Measurements from ENCODE around the gene SOS1. TPM values are rescaled to one million over a fixed set of nuclear protein-coding genes. Genes with fewer than 3 reads are reported as not detected.

The SOS1 gene
- total RNA-seq, 6 donors from 2014 or later, result 10.4 to 51.2 (median 25.3) TPM

DNA sequence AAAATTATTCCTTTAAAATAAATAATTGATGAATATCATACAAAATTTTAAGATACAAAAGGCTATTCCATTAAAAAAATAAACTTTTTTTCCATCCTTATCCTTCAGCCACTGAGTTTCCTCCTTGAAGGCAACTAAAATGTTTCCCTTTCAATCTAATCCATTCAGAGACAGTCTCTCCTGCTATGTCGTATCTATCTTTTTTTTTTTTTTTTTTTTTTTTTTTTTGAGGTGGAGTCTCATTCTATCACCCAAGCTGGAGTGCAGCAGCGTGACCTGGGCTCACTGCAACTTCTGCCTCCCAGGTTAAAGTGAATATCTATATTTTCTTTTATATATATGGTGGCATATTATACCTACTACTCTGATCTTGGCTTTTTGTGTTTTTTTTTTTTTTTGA lies 31.7 kb upstream of the SOS1 start:
- Histone ChIP-seq H3K9me3 (no peaks in the 10 kb centered on the region), H3K4me3 (no peak overlapping the region), H3K4me1 (no peaks in the 10 kb centered on the region), H3K27me3 (no peaks in the 10 kb centered on the region), H3K27ac (no peak overlapping the region), H3K36me3 (no peaks in the 10 kb centered on the region)
- DNase-seq (no peak), ATAC-seq (ENCODE audit: low FRiP score in 2 of 2) (no peak)
- WGBS, 2 donors, result 85 to 94% methylated on average over 2 of the region's 2 CpGs
- no peak for TF ChIP-seq POLR2A (IDR thresholded peaks at IDR 0.05)
- TF ChIP-seq, protein P1, sequence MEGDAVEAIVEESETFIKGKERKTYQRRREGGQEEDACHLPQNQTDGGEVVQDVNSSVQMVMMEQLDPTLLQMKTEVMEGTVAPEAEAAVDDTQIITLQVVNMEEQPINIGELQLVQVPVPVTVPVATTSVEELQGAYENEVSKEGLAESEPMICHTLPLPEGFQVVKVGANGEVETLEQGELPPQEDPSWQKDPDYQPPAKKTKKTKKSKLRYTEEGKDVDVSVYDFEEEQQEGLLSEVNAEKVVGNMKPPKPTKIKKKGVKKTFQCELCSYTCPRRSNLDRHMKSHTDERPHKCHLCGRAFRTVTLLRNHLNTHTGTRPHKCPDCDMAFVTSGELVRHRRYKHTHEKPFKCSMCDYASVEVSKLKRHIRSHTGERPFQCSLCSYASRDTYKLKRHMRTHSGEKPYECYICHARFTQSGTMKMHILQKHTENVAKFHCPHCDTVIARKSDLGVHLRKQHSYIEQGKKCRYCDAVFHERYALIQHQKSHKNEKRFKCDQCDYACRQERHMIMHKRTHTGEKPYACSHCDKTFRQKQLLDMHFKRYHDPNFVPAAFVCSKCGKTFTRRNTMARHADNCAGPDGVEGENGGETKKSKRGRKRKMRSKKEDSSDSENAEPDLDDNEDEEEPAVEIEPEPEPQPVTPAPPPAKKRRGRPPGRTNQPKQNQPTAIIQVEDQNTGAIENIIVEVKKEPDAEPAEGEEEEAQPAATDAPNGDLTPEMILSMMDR (IDR thresholded peaks at IDR 0.05), result no peak
- TF ChIP-seq EP300 (IDR thresholded peaks at IDR 0.05), result no peak
- no peak for TF ChIP-seq POLR2AphosphoS5 (IDR thresholded peaks at IDR 0.05)

DNA sequence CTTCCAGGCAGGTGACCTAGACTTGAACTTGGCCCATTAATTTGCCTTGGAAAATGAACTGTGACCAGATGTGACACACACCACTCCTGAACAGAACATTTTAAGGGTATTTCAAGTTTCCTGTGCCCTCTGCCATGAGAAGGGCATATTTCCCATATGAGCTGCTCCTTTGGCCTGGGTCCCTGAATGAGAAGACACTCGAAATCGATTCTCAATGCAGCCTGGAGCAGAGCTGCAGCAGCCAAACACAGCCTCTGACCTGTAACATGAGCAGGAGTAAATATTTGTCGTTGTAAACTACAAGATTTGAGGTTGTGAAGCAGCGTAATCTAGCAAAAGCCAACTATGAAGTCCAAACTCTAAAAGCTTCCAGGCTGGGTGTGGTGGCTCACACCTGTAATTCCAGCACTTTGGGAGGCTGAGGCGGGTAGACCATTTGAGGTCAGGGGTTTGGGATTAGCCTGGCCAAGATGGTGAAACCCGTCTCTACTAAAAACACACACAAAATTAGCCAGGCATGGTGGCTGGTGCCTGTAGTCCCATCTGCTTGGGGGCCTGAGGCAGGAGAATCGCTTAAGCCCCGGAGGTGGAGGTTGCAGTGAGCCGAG lies 30.1 kb upstream of the SOS1 start:
- H3K4me3 ChIP-seq, result no peak overlapping the region
- no peak overlapping the region for H3K27ac ChIP-seq
- DNase-seq (no peak), ATAC-seq (ENCODE audit: low FRiP score in 2 of 2) (no peak)
- H3K9me3 ChIP-seq, result no peaks in the 10 kb centered on the region
- H3K27me3 ChIP-seq, result no peaks in the 10 kb centered on the region
- TF ChIP-seq EP300 (IDR thresholded peaks at IDR 0.05), result no peak
- TF ChIP-seq, protein P1 (IDR thresholded peaks at IDR 0.05), result no peak
- TF ChIP-seq POLR2AphosphoS5 (IDR thresholded peaks at IDR 0.05), result no peak
- TF ChIP-seq POLR2A (IDR thresholded peaks at IDR 0.05), result no peak
- no peaks in the 10 kb centered on the region for H3K4me1 ChIP-seq
- WGBS, 2 donors, result 76 to 85% methylated on average over 9 of the region's 9 CpGs
- no peaks in the 10 kb centered on the region for H3K36me3 ChIP-seq

DNA sequence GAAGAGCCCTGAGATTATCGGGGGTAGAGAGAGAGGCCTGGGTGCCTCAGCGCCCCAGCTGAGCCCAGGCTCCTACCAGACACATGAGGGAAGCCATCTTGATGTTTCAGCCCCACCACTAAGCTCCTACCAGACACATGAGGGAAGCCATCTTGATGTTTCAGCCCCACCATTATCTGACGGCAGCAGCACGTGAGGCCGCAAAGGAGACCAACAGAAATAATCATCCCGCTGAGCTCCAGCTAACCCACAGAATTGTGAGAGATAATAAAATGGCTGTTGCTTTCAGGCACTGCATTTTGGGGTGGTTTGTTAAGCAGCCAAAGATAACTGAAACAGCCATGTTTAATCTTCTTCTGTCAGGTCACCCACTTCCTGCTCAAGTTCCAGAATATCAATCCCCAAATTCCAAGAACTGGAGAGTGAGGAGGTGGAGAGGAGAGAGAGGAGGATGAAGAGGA lies 29.3 kb upstream of the SOS1 start:
- no peaks in the 10 kb centered on the region for H3K4me1 ChIP-seq
- no peaks in the 10 kb centered on the region for H3K9me3 ChIP-seq
- no peak for ATAC-seq (ENCODE audit: low FRiP score in 2 of 2)
- 95 to 98% methylated on average over 5 to 6 of the region's 6 CpGs for WGBS, 2 donors
- H3K27me3 ChIP-seq, result no peaks in the 10 kb centered on the region
- TF ChIP-seq, protein P1 (IDR thresholded peaks at IDR 0.05), result no peak
- TF ChIP-seq EP300 (IDR thresholded peaks at IDR 0.05) (no peak), POLR2AphosphoS5 (IDR thresholded peaks at IDR 0.05) (no peak), POLR2A (IDR thresholded peaks at IDR 0.05) (no peak)
- H3K27ac ChIP-seq, result no peak overlapping the region
- no peaks in the 10 kb centered on the region for H3K36me3 ChIP-seq
- DNase-seq, result no peak
- no peak overlapping the region for H3K4me3 ChIP-seq

DNA sequence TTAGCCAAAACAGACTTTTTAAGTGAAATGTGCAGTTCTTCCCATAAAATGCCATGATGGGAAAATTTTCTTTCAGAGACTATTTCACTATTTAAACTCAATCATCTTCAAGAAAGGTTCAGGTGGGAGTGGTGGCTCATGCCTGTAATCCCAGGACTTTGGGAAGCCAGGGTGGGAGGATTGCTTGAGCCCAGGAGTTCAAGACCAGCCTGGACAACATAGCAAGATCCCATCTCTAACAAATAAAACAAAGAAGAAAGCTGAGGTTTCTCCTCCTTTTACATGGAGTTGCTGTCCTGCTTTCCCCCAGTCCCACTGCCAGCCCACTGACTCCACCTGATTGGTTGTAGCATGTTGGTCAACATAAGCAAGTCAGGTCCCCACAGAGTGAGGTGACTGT lies 25.8 kb upstream of the SOS1 start:
- no peak overlapping the region for H3K4me3 ChIP-seq
- no peaks in the 10 kb centered on the region for H3K9me3 ChIP-seq
- TF ChIP-seq, protein P1 (IDR thresholded peaks at IDR 0.05), result no peak
- TF ChIP-seq POLR2AphosphoS5 (IDR thresholded peaks at IDR 0.05) (no peak), EP300 (IDR thresholded peaks at IDR 0.05) (no peak), POLR2A (IDR thresholded peaks at IDR 0.05) (no peak)
- no peak for ATAC-seq (ENCODE audit: low FRiP score in 2 of 2)
- H3K36me3 ChIP-seq, result no peaks in the 10 kb centered on the region
- no peak overlapping the region for H3K27ac ChIP-seq
- H3K4me1 ChIP-seq, result peaks cover 0 to 3% (median 1%) of the 10 kb centered on the region in 4 donors
- DNase-seq, result no peak
- no peaks in the 10 kb centered on the region for H3K27me3 ChIP-seq

DNA sequence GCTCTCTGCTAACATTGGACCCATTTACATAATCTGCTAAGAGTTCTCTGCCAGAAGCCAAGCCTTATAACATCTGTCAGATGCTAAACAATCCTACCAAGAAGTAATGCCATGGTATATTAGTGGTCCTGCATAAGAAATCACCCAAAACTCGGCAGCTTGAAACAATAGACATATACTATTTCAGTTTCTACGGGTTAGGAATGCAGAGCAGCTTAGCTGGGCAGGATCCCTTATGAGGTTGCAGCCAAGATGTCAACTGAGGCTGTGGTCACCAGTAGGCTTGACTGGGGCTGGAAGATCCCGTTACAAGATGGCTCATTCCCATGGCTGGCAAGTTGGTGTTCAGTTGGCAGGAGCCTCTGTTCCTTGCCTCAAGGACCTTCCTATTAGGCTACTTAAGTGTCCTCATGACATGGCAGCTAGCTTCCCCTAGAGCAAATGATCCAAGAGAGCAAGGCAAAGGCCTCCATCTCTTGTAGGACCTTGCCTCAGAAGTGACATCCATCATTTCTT lies 25.1 kb upstream of the SOS1 start:
- TF ChIP-seq, protein P1 (IDR thresholded peaks at IDR 0.05), result no peak
- TF ChIP-seq EP300 (IDR thresholded peaks at IDR 0.05), result no peak
- TF ChIP-seq POLR2A (IDR thresholded peaks at IDR 0.05), result no peak
- TF ChIP-seq POLR2AphosphoS5 (IDR thresholded peaks at IDR 0.05), result no peak
- no peak overlapping the region for H3K4me3 ChIP-seq
- peaks cover 0 to 5% (median 2%) of the 10 kb centered on the region in 4 donors for H3K4me1 ChIP-seq
- no peak overlapping the region for H3K27ac ChIP-seq
- WGBS, 2 donors, result 80 to 89% methylated on average over 3 of the region's 3 CpGs
- H3K36me3 ChIP-seq, result no peaks in the 10 kb centered on the region
- no peaks in the 10 kb centered on the region for H3K9me3 ChIP-seq
- DNase-seq (no peak), ATAC-seq (ENCODE audit: low FRiP score in 2 of 2) (no peak)
- H3K27me3 ChIP-seq, result no peaks in the 10 kb centered on the region

All from upper lobe of left lung (tissue), 6 donors.